Adrenal gland (tissue), 5 donors: Measurements from ENCODE around the gene PPP1R7.

ENCODE experiments used
- CTCF ChIP-seq, 6 experiments: fragments of 450-650 bp in 4 of 6; fragments of 200-600 bp in 2 of 6; sonication (generic) in 1 of 6; IDR thresholded peaks; 1 replicate in 5 of 6; 2 replicates in 1 of 6; pipeline versions ENCODE4 v1.5.1 to v1.8.0; 2016 to 2021; ENCODE audit warnings: antibody characterized with exemption in 6 of 6, mild to moderate bottlenecking in 2 of 6, moderate library complexity in 1 of 6
- POLR2A ChIP-seq, 2 donors: fragments of 450-650 bp; IDR thresholded peaks; one replicate each; pipeline ENCODE4 v1.6.1; 2017; ENCODE audit warnings: antibody characterized with exemption in 2 of 2, mild to moderate bottlenecking in 2 of 2, moderate library complexity in 1 of 2
- donor health status: DM: no; HTN: no; CAD: no.

- no peak for TF ChIP-seq CTCF (IDR thresholded peaks at IDR 0.05)
- TF ChIP-seq POLR2A (IDR thresholded peaks at IDR 0.05): no peak
Observed at GRCh38 chr2:241109210-241110088, 40.8 kb upstream of the PPP1R7 start.
